Thyroid gland (tissue), 4 donors: ENCODE measurements around the gene RECQL. TPM values are rescaled to one million over a fixed set of nuclear protein-coding genes. Genes with fewer than 3 reads are reported as not detected.

Source experiments
- DNase-seq, 2 donors: peaks; one replicate each; pipeline ENCODE4 v3.0.0-alpha.2; 2019
- H3K27ac ChIP-seq, 3 donors: fragments of 200-600 bp; sonication (generic); 1 replicate in 2 of 3; 2 replicates in 1 of 3; pipeline ENCODE4 v1.5.1; 2016 to 2019; ENCODE audit warnings: mild to moderate bottlenecking in 1 of 3, moderate library complexity in 1 of 3
- H3K27me3 ChIP-seq: fragments of 200-600 bp; sonication (generic); one replicate; pipeline ENCODE4 v1.5.1; 2019
- H3K36me3 ChIP-seq, 2 donors: fragments of 200-600 bp; sonication (generic); one replicate each; pipeline ENCODE4 v1.5.1; 2016 to 2019
- H3K4me1 ChIP-seq, 2 donors: fragments of 200-600 bp; sonication (generic); one replicate each; pipeline ENCODE4 v1.5.1; 2017 to 2019
- H3K4me3 ChIP-seq, 3 donors: fragments of 200-600 bp; sonication (generic); replicated peaks in 1 of 3; 1 replicate in 2 of 3; 2 replicates in 1 of 3; pipeline ENCODE4 v1.5.1; 2016; ENCODE audit warnings: mild to moderate bottlenecking in 1 of 3
- H3K9me3 ChIP-seq: fragments of 200-600 bp; sonication (generic); one replicate; pipeline ENCODE4 v1.5.1; 2017
- CTCF ChIP-seq, 6 experiments: fragments of 200-600 bp in 3 of 6; fragments of 450-650 bp in 3 of 6; sonication (generic) in 3 of 6; IDR thresholded peaks; one replicate each; pipeline ENCODE4 v1.5.1; 2016 to 2019; ENCODE audit warnings: antibody characterized with exemption in 6 of 6, mild to moderate bottlenecking in 2 of 6, inconsistent platforms in 1 of 6, moderate library complexity in 1 of 6
- POLR2A ChIP-seq, 2 donors: fragments of 450-650 bp; IDR thresholded peaks; one replicate each; pipeline ENCODE4 v1.6.1; 2017; ENCODE audit warnings: antibody characterized with exemption in 2 of 2, mild to moderate bottlenecking in 2 of 2, moderate library complexity in 1 of 2
- WGBS, 2 donors: methylation state at CpG; one replicate each; pipeline ENCODE4 v1.1.5; 2017; 5-methylcytosine and 5-hydroxymethylcytosine counted together
- intact Hi-C: fragments of 100-400 bp; cut with DNase I; formaldehyde crosslinking; loops from one replicate; pipeline ENCODE4 v1.15.1; 2023
- total RNA-seq, 4 donors: library from RNA; depleted of rRNA; stranded (reverse); fragments of >200 nt; gene quantifications; one replicate each; pipeline ENCODE4 v1.2.3, GENCODE V29; 2016

Gene RECQL
- total RNA-seq, 4 donors from 2014 or later, result 26.8 to 71.2 (median 46.4) TPM

GRCh38 chr12:21456291-21456780 is 45.1 kb downstream of the RECQL start:
- DNase-seq, result no peak
- 69 to 71% methylated on average over 7 of the region's 7 CpGs for WGBS, 2 donors
- no peaks in the 10 kb centered on the region for H3K27me3 ChIP-seq
- no peak overlapping the region for H3K4me3 ChIP-seq
- no peaks in the 10 kb centered on the region for H3K9me3 ChIP-seq
- intact Hi-C loops, result no loop called here
- no peaks in the 10 kb centered on the region for H3K4me1 ChIP-seq
- TF ChIP-seq CTCF (IDR thresholded peaks at IDR 0.05), result no peak
- TF ChIP-seq POLR2A (IDR thresholded peaks at IDR 0.05), result no peak
- no peak overlapping the region for H3K27ac ChIP-seq
- peaks cover 24 to 35% of the 10 kb centered on the region in 2 donors for H3K36me3 ChIP-seq

GRCh38 chr12:21453312-21453852 is 48.1 kb downstream of the RECQL start:
- Histone ChIP-seq H3K27me3 (no peaks in the 10 kb centered on the region), H3K27ac (no peak overlapping the region), H3K4me3 (no peak overlapping the region), H3K4me1 (no peaks in the 10 kb centered on the region), H3K9me3 (no peaks in the 10 kb centered on the region), H3K36me3 (peaks cover 15 to 34% of the 10 kb centered on the region in 2 donors)
- DNase-seq, result no peak
- intact Hi-C loops, result no loop called here
- 91 to 96% methylated on average over 4 of the region's 4 CpGs for WGBS, 2 donors
- no peak for TF ChIP-seq POLR2A (IDR thresholded peaks at IDR 0.05)
- TF ChIP-seq CTCF (IDR thresholded peaks at IDR 0.05), result no peak

DNA sequence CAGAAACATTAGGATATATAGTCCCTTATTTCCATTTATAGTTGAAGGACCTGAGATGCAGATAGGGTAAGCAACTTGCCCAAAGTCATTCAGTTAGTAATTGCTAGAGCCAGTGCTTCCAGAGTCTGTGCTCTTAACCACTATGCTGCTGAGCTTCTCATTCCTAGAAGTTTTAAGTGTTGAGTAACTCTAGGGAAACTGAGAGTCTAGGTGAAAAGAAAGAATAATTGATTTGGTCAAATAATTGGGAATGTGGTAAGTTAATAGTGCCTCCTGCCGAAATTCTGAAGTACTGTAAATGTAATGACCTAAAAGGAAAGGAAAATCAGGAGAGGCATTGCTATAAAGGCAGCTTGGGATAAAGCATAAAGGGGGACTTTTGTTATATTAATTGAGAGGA is 49.9 kb downstream of the RECQL start:
- intact Hi-C loops, result no loop called here
- WGBS, 2 donors, result 28 to 39% methylated on average over 1 of the region's 1 CpG
- no peak overlapping the region for H3K4me3 ChIP-seq
- H3K4me1 ChIP-seq, result no peaks in the 10 kb centered on the region
- DNase-seq, result no peak
- no peaks in the 10 kb centered on the region for H3K27me3 ChIP-seq
- no peak for TF ChIP-seq CTCF (IDR thresholded peaks at IDR 0.05)
- no peak for TF ChIP-seq POLR2A (IDR thresholded peaks at IDR 0.05)
- H3K36me3 ChIP-seq, result peaks cover 18 to 29% of the 10 kb centered on the region in 2 donors
- no peak overlapping the region for H3K27ac ChIP-seq
- H3K9me3 ChIP-seq, result no peaks in the 10 kb centered on the region

- H3K4me3 ChIP-seq, result no peak overlapping the region
- no peak for DNase-seq
- intact Hi-C loops, result no loop called here
- TF ChIP-seq CTCF (IDR thresholded peaks at IDR 0.05) (no peak), POLR2A (IDR thresholded peaks at IDR 0.05) (no peak)
- H3K27me3 ChIP-seq, result no peaks in the 10 kb centered on the region
- no peaks in the 10 kb centered on the region for H3K9me3 ChIP-seq
- H3K4me1 ChIP-seq, result no peaks in the 10 kb centered on the region
- H3K36me3 ChIP-seq, result peaks cover 10 to 21% of the 10 kb centered on the region in 2 donors
- H3K27ac ChIP-seq, result no peak overlapping the region
These were observed 57.0 kb downstream of the RECQL start for GRCh38 chr12:21444193-21445146.

GRCh38 chr12:21439347-21439746 is 62.1 kb downstream of the RECQL start:
- no peak for TF ChIP-seq POLR2A (IDR thresholded peaks at IDR 0.05)
- no peak for TF ChIP-seq CTCF (IDR thresholded peaks at IDR 0.05)
- peaks cover 0 to 5% of the 10 kb centered on the region in 2 donors for H3K36me3 ChIP-seq
- H3K27me3 ChIP-seq, result no peaks in the 10 kb centered on the region
- intact Hi-C loops, result no loop called here
- DNase-seq, result no peak
- H3K9me3 ChIP-seq, result no peaks in the 10 kb centered on the region
- 93 to 99% methylated on average over 3 of the region's 3 CpGs for WGBS, 2 donors
- no peak overlapping the region for H3K4me3 ChIP-seq
- H3K27ac ChIP-seq, result no peak overlapping the region
- H3K4me1 ChIP-seq, result no peaks in the 10 kb centered on the region
